Measurements from ENCODE around the gene PIP5KL1. TPM values are rescaled to one million over a fixed set of nuclear protein-coding genes. Genes with fewer than 3 reads are reported as not detected.

PIP5KL1 gene
- polyA plus RNA-seq, 3 donors from 2014 or later, result 0.14 to 0.18 TPM; not detected in 1

DNA sequence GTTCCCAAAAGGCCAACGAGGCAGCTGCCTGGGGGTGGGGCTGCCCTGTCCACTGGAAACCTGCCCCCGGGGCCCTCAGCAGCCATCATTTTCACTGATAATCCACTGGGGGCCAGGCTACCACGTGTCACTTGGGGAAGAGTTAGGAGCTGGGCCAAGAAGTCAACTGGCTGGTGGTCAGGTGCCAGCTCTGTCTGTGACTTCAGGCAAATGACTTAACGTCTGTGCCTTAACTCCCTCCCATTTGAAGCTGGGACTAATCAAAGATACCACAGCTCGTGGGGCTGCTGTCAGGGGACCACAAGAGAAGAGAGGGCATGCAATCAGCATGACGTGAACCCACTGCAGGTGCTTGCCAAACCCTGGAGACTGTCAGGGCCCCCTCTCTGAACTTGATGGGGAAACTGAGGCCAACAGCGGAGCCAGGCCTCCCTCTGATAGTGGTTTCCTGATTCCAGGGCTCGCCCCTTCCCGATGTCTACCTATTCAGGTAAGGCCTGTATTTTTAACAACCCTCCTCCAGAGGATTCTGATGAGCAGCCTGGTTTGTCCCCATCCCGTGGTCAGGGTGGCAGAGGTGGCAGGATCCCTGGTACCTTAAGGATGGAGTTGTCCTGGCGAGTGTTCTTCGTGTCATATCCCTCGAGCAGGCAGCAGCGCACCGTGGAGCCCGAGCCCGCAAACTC, 19.4 kb upstream of the PIP5KL1 start:
- Mint-ChIP-seq H3K27ac (no peak overlapping the region), H3K27me3 (ENCODE audit: low read depth in 3 of 3) (no peaks in the 10 kb centered on the region), H3K36me3 (peaks cover 0 to under 1% (median 0%) of the 10 kb centered on the region in 3 donors), H3K9me3 (no peaks in the 10 kb centered on the region), H3K4me1 (peaks cover 0 to 2% of the 10 kb centered on the region in 2 donors), H3K4me3 (no peak overlapping the region)
- DNase-seq, result no peak

DNA sequence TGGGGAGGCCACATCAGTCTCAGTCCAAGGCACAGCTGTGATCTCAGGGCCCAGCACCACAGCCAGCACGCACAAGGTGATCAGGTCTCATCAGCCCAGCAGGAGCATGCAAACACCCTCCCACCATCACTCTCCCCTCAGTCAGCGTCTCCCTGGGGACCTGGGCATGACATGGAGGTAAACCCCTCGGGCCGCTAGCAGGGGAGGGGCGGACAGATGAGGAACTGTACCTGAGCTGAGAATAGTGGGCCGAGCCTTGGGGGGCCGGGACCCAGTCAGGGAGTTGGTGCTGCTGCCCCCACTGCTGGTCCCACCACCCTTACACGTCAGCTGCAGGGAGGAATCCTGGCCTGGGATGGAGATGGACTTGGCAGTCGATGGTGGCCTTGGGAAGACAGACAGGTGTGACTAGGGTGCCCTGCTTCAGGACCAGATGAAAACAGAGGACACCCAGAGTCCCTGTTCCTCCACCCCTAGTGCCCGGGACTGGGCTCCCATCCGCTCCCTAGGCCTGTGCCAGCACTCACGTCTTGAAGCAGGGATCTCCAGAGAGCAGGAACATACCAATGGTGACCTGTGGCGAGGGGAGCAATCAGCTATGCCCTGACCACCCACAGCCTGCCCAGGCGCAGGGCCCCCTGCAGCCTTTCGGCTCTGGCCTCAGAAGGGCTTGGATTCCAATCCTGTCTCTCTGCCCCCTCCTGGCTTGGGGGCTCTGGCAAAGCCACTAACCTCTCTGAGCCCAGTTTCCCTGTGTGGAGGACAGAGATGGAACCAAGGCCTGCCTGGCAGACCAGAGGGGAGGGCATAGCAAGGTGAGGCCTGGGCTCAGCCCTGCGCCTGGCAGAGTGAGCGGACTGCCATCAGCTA, 17.5 kb upstream of the PIP5KL1 start:
- Mint-ChIP-seq H3K36me3 (peaks cover 0 to 4% (median 0%) of the 10 kb centered on the region in 3 donors), H3K4me3 (no peak overlapping the region), H3K4me1 (peaks cover under 1 to 8% of the 10 kb centered on the region in 2 donors), H3K9me3 (no peaks in the 10 kb centered on the region), H3K27ac (peak overlapping the region in 2 of 6 donors; percentile 7 to 40), H3K27me3 (ENCODE audit: low read depth in 3 of 3) (no peaks in the 10 kb centered on the region)
- DNase-seq, result no peak

- Mint-ChIP-seq H3K9me3 (no peaks in the 10 kb centered on the region), H3K4me1 (peaks cover 6 to 8% of the 10 kb centered on the region in 2 donors), H3K27me3 (ENCODE audit: low read depth in 3 of 3) (peaks cover 0 to 1% (median 0%) of the 10 kb centered on the region in 3 donors), H3K4me3 (no peak overlapping the region), H3K27ac (no peak overlapping the region), H3K36me3 (peaks cover 0 to 8% (median 3%) of the 10 kb centered on the region in 3 donors)
- DNase-seq, result no peak
Measured at GRCh38 chr9:127946728-127947127, 16.2 kb upstream of the PIP5KL1 start.

DNA sequence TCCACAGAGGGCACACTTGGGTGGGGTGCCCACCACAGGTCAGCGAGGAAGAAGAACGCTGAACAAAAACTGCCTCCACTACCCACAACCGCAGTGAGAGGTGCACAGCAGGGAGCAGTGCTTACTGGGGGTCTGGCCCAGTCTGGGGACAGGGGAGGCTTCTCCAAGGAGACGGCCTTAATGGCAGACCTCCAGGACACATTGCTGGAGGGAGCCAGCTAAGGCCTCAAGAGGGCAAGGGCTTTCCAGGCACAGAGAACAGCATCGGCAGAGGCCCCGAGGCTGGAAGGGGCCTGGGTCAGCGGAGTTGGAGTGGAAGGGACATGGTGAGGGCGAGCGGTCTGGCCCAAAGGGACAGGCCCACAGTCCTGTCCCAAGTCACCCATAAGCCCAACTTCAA, 15.4 kb upstream of the PIP5KL1 start:
- H3K9me3 Mint-ChIP-seq, result no peaks in the 10 kb centered on the region
- H3K27ac Mint-ChIP-seq, result no peak overlapping the region
- H3K36me3 Mint-ChIP-seq, result peaks cover 0 to 8% (median 3%) of the 10 kb centered on the region in 3 donors
- H3K4me1 Mint-ChIP-seq, result peaks cover 6 to 8% of the 10 kb centered on the region in 2 donors
- no peak overlapping the region for H3K4me3 Mint-ChIP-seq
- H3K27me3 Mint-ChIP-seq (ENCODE audit: low read depth in 3 of 3), result peaks cover 0 to 3% (median 0%) of the 10 kb centered on the region in 3 donors
- no peak for DNase-seq

DNA sequence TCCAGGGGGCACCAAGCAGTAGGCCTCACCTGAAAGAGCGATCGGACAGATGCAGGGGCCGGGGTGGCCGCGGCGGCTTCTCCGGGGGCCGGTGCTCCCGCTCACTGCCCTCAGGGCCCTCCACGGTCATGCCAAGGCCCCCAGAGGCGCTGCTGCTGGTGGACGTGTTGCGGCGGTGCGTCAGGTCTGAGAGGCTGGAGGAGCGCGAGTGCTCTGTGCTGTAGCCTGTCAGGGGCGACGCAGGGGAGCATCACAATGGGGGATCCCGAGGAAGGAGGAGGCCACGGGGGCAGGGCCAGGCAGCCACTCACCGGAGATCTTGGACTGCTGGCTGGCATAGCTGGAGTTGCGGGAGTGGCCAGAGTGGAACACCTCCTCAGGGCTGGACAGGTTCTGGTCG, 14.8 kb upstream of the PIP5KL1 start:
- H3K27me3 Mint-ChIP-seq (ENCODE audit: low read depth in 3 of 3), result peaks cover 0 to 3% (median 2%) of the 10 kb centered on the region in 3 donors
- peaks cover 6 to 8% of the 10 kb centered on the region in 2 donors for H3K4me1 Mint-ChIP-seq
- no peak overlapping the region for H3K27ac Mint-ChIP-seq
- H3K4me3 Mint-ChIP-seq, result no peak overlapping the region
- no peak for DNase-seq
- H3K36me3 Mint-ChIP-seq, result peaks cover 0 to 13% (median 3%) of the 10 kb centered on the region in 3 donors
- no peaks in the 10 kb centered on the region for H3K9me3 Mint-ChIP-seq

GRCh38 chr9:127944586-127945218, 14.1 kb upstream of the PIP5KL1 start:
- peaks cover 0 to 14% (median 3%) of the 10 kb centered on the region in 3 donors for H3K36me3 Mint-ChIP-seq
- H3K27me3 Mint-ChIP-seq (ENCODE audit: low read depth in 3 of 3), result peaks cover 0 to 3% (median 2%) of the 10 kb centered on the region in 3 donors
- H3K9me3 Mint-ChIP-seq, result no peaks in the 10 kb centered on the region
- H3K4me3 Mint-ChIP-seq, result no peak overlapping the region
- no peak overlapping the region for H3K27ac Mint-ChIP-seq
- DNase-seq, result no peak
- peaks cover 6 to 8% of the 10 kb centered on the region in 2 donors for H3K4me1 Mint-ChIP-seq

DNA sequence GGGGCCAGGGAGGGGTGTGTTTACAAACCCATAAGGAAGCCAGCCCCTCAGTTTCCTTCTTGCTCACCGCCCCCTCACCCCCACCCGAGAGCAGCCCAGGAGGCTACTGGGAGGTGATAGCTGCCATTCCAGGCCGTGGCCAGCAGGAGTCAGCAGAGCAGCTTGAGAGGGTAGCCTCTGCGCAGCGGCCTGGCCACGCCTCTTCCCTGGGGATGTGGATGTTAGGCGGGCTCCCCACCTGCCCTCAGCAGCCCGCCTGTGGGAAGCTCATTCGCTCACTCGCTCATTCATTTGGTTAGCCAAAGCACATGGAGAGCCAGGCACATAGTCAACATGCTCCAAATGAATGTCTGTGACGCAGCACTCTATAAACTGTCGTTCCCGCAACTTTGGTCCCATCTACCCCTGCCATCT, 13.2 kb upstream of the PIP5KL1 start:
- Mint-ChIP-seq H3K4me3 (no peak overlapping the region), H3K9me3 (no peaks in the 10 kb centered on the region), H3K4me1 (peaks cover 6 to 7% of the 10 kb centered on the region in 2 donors), H3K27me3 (ENCODE audit: low read depth in 3 of 3) (peaks cover 0 to 3% (median 2%) of the 10 kb centered on the region in 3 donors), H3K27ac (no peak overlapping the region), H3K36me3 (peaks cover 0 to 14% (median 3%) of the 10 kb centered on the region in 3 donors)
- DNase-seq, result peak; percentile 60 to 66 (median 66)

DNA sequence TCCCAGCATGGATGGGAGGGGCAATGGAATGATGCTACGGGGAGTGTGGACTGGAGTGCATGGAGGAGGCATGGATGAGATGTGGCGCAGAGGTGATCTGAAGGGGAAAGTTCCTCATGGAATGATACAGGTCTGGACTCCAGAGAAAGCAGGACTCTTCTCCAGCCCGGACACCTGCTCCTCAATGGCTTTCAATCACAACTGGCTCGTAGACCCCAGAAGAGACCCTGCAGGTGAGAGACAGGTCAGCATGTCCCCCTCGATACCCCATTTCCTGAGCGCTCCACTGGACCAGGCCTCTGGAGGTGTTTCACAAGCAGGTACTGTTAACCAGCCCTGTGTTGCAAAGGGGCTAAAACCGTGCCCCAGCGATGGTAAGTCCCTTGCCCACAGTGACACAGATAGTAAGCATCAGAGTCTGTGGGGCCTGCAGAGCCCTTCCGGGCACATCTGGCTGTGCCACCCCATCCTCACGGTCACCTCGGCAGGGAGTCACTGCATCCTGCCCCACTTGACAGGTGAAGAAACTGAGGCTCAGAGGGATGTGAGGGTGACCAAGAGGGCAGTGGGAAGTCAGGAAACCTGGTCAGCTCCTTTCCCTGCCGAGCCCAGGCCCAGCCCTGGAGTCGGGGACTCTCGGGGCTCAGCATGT, 12.6 kb upstream of the PIP5KL1 start:
- H3K27me3 Mint-ChIP-seq (ENCODE audit: low read depth in 3 of 3), result peaks cover 0 to 3% (median 2%) of the 10 kb centered on the region in 3 donors
- no peak overlapping the region for H3K4me3 Mint-ChIP-seq
- peak overlapping the region in 2 of 6 donors; percentile 31 to 86 for H3K27ac Mint-ChIP-seq
- DNase-seq, result no peak
- peaks cover 6 to 8% of the 10 kb centered on the region in 2 donors for H3K4me1 Mint-ChIP-seq
- H3K36me3 Mint-ChIP-seq, result peaks cover 0 to 14% (median 3%) of the 10 kb centered on the region in 3 donors
- no peaks in the 10 kb centered on the region for H3K9me3 Mint-ChIP-seq

- H3K9me3 Mint-ChIP-seq, result no peaks in the 10 kb centered on the region
- H3K36me3 Mint-ChIP-seq, result peaks cover 0 to 14% (median 3%) of the 10 kb centered on the region in 3 donors
- H3K27me3 Mint-ChIP-seq (ENCODE audit: low read depth in 3 of 3), result peaks cover 5 to 8% (median 7%) of the 10 kb centered on the region in 3 donors
- peak overlapping the region in 2 of 6 donors; percentile 31 to 86 for H3K27ac Mint-ChIP-seq
- DNase-seq, result peak; percentile 45 to 59 (median 56)
- H3K4me1 Mint-ChIP-seq, result peaks cover 13% of the 10 kb centered on the region in 2 donors
- no peak overlapping the region for H3K4me3 Mint-ChIP-seq
Measured at GRCh38 chr9:127942216-127943010, 11.8 kb upstream of the PIP5KL1 start.

DNA sequence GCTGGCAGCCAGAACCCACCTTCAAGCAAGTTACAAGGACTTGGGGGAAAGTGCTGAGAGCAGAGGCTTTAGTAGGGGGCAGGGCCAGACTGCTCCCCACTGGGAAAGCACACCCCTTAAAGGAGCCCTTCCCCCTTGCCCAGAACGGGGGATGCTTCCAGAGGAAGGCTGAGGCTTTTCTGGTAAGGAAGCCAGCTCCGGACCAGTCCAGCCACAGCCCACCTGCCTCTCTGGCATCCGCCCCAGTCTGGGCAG, 11.3 kb upstream of the PIP5KL1 start:
- no peaks in the 10 kb centered on the region for H3K9me3 Mint-ChIP-seq
- H3K4me3 Mint-ChIP-seq, result no peak overlapping the region
- no peak overlapping the region for H3K27ac Mint-ChIP-seq
- peaks cover 5 to 13% (median 7%) of the 10 kb centered on the region in 3 donors for H3K27me3 Mint-ChIP-seq (ENCODE audit: low read depth in 3 of 3)
- H3K4me1 Mint-ChIP-seq, result peaks cover 18 to 19% of the 10 kb centered on the region in 2 donors
- H3K36me3 Mint-ChIP-seq, result peaks cover 0 to 14% (median 3%) of the 10 kb centered on the region in 3 donors
- DNase-seq, result no peak

GRCh38 chr9:127941062-127941960, 10.7 kb upstream of the PIP5KL1 start:
- Mint-ChIP-seq H3K27ac (no peak overlapping the region), H3K36me3 (peaks cover 0 to 14% (median 3%) of the 10 kb centered on the region in 3 donors)

DNA sequence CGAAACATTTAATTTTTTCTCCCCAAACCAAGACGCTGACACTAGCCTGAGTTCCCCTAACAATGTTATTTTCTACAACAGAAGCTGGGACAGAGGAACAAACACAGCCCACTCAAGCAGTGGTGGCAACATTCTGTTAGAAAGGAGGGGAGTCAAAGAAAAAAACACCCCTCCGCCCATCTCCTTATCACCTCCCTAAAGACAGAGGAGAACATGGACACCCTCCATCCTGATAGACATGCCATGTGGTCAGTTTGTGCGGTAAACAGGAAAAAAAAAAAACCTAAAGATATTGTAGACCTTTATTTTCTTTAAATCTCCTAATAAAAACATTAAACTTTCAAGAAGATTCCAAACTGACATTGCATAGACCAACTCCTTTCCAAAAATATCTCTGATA, 10.0 kb upstream of the PIP5KL1 start:
- Mint-ChIP-seq H3K4me3 (peak overlapping the region in 1 of 5 donors; percentile 29), H3K27ac (no peak overlapping the region), H3K4me1 (peaks cover 31 to 32% of the 10 kb centered on the region in 2 donors), H3K9me3 (no peaks in the 10 kb centered on the region), H3K27me3 (ENCODE audit: low read depth in 3 of 3) (peaks cover 5 to 13% (median 7%) of the 10 kb centered on the region in 3 donors), H3K36me3 (peaks cover 3 to 19% (median 4%) of the 10 kb centered on the region in 3 donors)
- DNase-seq, result no peak

More at GRCh38 chr9:127941062-127941960, 10.7 kb upstream of the PIP5KL1 start:
- peaks cover 24% of the 10 kb centered on the region in 2 donors for H3K4me1 Mint-ChIP-seq
- H3K27me3 Mint-ChIP-seq (ENCODE audit: low read depth in 3 of 3), result peaks cover 5 to 13% (median 7%) of the 10 kb centered on the region in 3 donors
- no peaks in the 10 kb centered on the region for H3K9me3 Mint-ChIP-seq
- H3K4me3 Mint-ChIP-seq, result no peak overlapping the region
- no peak for DNase-seq

All from immature natural killer cell (primary cell).